HepG2 (cell line): Measurements from ENCODE around the gene CA14. TPM values are rescaled to one million over a fixed set of nuclear protein-coding genes. Genes with fewer than 3 reads are reported as not detected.

Experiments
- GATAD2A ChIP-seq: IDR thresholded peaks from 2 replicates; pipeline ENCODE4 v1.6.1; 2016
- KMT2A ChIP-seq: sonication (generic); formaldehyde crosslinking; IDR thresholded peaks from 2 replicates; pipeline ENCODE4 v1.4.0; 2020; ENCODE audit warnings: missing genetic modification reagents
- MTF2 ChIP-seq: sonication (generic); formaldehyde crosslinking; IDR thresholded peaks from 2 replicates; pipeline ENCODE4 v1.5.0; 2020; ENCODE audit warnings: missing genetic modification reagents, borderline replicate concordance
- NFE2L2 ChIP-seq: fragments of 150-350 bp; IDR thresholded peaks from 2 replicates; pipeline ENCODE4 v1.6.1; 2014; ENCODE audit warnings: low read length
- NFYB ChIP-seq: sonication (generic); formaldehyde crosslinking; IDR thresholded peaks from 2 replicates; pipeline ENCODE4 v1.4.0; 2020; ENCODE audit warnings: missing genetic modification reagents
- NR1H2 ChIP-seq: sonication (generic); formaldehyde crosslinking; IDR thresholded peaks from 2 replicates; pipeline ENCODE4 v1.8.1; 2022; ENCODE audit warnings: low read depth, missing genetic modification reagents, borderline replicate concordance
- RXRA ChIP-seq: sonication (generic); formaldehyde crosslinking; IDR thresholded peaks from 2 replicates; pipeline ENCODE4 v1.5.1; 2020; ENCODE audit warnings: missing genetic modification reagents
- SP5 ChIP-seq: IDR thresholded peaks from 2 replicates; pipeline ENCODE4 v1.6.1; 2016; ENCODE audit warnings: low read depth, borderline replicate concordance
- STAT5B ChIP-seq: sonication (generic); formaldehyde crosslinking; IDR thresholded peaks from 2 replicates; pipeline ENCODE4 v1.4.0; 2020; ENCODE audit warnings: missing genetic modification reagents
- TMF1 ChIP-seq: sonication (generic); formaldehyde crosslinking; IDR thresholded peaks from 2 replicates; pipeline ENCODE4 v1.8.1; 2022; ENCODE audit warnings: low read depth, missing genetic modification reagents
- YEATS2 ChIP-seq: sonication (generic); formaldehyde crosslinking; IDR thresholded peaks from 2 replicates; pipeline ENCODE4 v1.4.0; 2020; ENCODE audit warnings: missing genetic modification reagents, borderline replicate concordance
- YY1 ChIP-seq: IDR thresholded peaks from 2 replicates; pipeline ENCODE4 v1.6.1; 2011; ENCODE audit warnings: low read length, low read depth, moderate library complexity, mild to moderate bottlenecking; ENCODE audit not compliant: insufficient read depth, insufficient replicate concordance
- ZFP36L1 ChIP-seq: sonication (generic); formaldehyde crosslinking; IDR thresholded peaks from 2 replicates; pipeline ENCODE4 v1.8.0; 2022; ENCODE audit warnings: mild to moderate bottlenecking, missing genetic modification reagents, moderate library complexity
- ZKSCAN1 ChIP-seq: fragments of 150-350 bp; IDR thresholded peaks from 2 replicates; pipeline ENCODE4 v1.6.1; 2014; ENCODE audit warnings: low read length
- ZNF430 ChIP-seq: sonication (generic); formaldehyde crosslinking; IDR thresholded peaks from 2 replicates; pipeline ENCODE4 v1.9.0; 2021; ENCODE audit warnings: mild to moderate bottlenecking, missing genetic modification reagents
- ZNF564 ChIP-seq: sonication (generic); formaldehyde crosslinking; IDR thresholded peaks from 2 replicates; pipeline ENCODE4 v1.8.1; 2023; ENCODE audit warnings: mild to moderate bottlenecking, missing genetic modification reagents
- ZNF674 ChIP-seq: sonication (generic); formaldehyde crosslinking; IDR thresholded peaks from 2 replicates; pipeline ENCODE4 v1.5.0; 2020; ENCODE audit warnings: low read depth, mild to moderate bottlenecking, missing genetic modification reagents
- ZSCAN31 ChIP-seq: sonication (generic); formaldehyde crosslinking; IDR thresholded peaks from 2 replicates; pipeline ENCODE4 v1.5.0; 2020; ENCODE audit warnings: low read depth, mild to moderate bottlenecking, missing genetic modification reagents
- polyA plus RNA-seq, 8 experiments: library from polyadenylated mRNA; depleted of rRNA in 3 of 8; stranded (reverse) in 7 of 8; unstranded in 1 of 8; fragments of >200 nt; fragmentation: Illumina TruSeq in 4 of 8; extraction: Trizol in 4 of 8; gene quantifications; 2 replicates each; pipeline versions ENCODE4 v1.2.1 to v1.2.3, GENCODE V29; 2011 to 2016; ENCODE audit warnings: low read depth in 4 of 8, missing spikeins in 1 of 8, mixed read lengths in 1 of 8; ENCODE audit not compliant: insufficient read depth in 1 of 8
- total RNA-seq, 5 experiments: library from RNA; depleted of rRNA; stranded (reverse); fragments of >200 nt; fragmentation: Illumina TruSeq; extraction: Trizol; gene quantifications; 2 replicates each; pipeline ENCODE4 v1.2.3, GENCODE V29; 2016; ENCODE audit warnings: low read depth in 1 of 5
- TF ChIP-seq, protein P1 (sequence below): IDR thresholded peaks from 2 replicates; pipeline ENCODE4 v1.6.1; 2016; ENCODE audit warnings: low read depth, control low read depth
- TF ChIP-seq, protein P2 (sequence below): IDR thresholded peaks from 2 replicates; pipeline ENCODE4 v1.6.1; 2016; ENCODE audit warnings: low read depth, borderline replicate concordance
- TF ChIP-seq, protein P3 (sequence below): sonication (generic); formaldehyde crosslinking; IDR thresholded peaks from 2 replicates; pipeline ENCODE4 v1.5.0; 2020; ENCODE audit warnings: missing genetic modification reagents
- TF ChIP-seq, protein P4 (sequence below): sonication (generic); formaldehyde crosslinking; IDR thresholded peaks from 2 replicates; pipeline ENCODE4 v1.4.0; 2020; ENCODE audit warnings: missing genetic modification reagents; ENCODE audit errors: not compliant biosample characterization
- TF ChIP-seq, protein P5 (sequence below): sonication (generic); formaldehyde crosslinking; IDR thresholded peaks from 2 replicates; pipeline ENCODE4 v1.4.0; 2020; ENCODE audit warnings: missing genetic modification reagents
- TF ChIP-seq, protein P6 (sequence below): sonication (generic); formaldehyde crosslinking; IDR thresholded peaks from 2 replicates; pipeline ENCODE4 v1.4.0; 2020; ENCODE audit warnings: missing genetic modification reagents

CA14 gene
- total and polyA plus RNA-seq, 2 of the 13 experiments (the other 11 are each of a cell fraction or from before 2014, with no cell fraction given), result 2.4 to 8.5 TPM

DNA sequence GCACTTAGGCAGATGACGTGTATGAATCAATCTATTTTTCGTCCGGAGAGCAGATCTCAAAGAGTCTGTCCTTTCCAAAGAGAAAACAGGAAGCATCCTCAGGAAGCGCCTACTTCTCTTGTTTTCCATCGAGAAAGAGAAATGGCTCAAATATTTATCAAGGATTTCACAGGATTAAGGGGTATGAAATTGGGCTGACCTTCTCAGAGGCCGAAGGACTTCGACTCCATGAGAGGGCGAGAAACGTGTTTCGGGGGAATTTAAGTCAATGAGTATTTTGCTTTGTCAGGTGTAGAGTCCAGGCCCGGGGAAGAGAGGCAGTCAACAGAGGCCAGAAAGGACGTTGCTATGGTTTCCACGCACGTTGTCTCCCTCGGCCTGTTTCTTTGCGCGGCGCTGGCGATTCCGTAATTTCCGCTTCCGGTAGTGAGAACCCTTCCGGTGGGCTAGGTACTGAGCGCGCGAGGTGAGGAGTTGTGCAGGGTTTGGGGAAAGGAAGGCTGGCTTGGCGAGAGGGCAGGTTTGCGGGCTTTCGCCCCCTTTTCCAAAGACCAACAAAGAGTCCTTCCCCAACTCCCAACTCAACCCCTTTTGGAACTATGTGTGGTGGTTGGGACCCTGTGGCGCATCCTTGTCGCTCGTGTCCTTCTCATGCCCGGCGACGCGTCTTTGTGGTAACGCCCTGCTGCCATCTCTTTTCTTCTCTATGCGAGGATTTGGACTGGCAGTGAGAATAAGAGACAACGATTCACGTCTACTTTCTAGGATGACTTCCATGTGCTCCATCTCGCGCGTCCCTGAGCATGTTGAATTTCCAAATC lies 36.1 kb downstream of the CA14 start, which contains the start of gene MRPS21 (continued):
- TF ChIP-seq, protein P1, sequence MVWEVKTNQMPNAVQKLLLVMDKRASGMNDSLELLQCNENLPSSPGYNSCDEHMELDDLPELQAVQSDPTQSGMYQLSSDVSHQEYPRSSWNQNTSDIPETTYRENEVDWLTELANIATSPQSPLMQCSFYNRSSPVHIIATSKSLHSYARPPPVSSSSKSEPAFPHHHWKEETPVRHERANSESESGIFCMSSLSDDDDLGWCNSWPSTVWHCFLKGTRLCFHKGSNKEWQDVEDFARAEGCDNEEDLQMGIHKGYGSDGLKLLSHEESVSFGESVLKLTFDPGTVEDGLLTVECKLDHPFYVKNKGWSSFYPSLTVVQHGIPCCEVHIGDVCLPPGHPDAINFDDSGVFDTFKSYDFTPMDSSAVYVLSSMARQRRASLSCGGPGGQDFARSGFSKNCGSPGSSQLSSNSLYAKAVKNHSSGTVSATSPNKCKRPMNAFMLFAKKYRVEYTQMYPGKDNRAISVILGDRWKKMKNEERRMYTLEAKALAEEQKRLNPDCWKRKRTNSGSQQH, result peak; percentile 63; the same call in 1 of the 2 replicates
- TF ChIP-seq, protein P2, sequence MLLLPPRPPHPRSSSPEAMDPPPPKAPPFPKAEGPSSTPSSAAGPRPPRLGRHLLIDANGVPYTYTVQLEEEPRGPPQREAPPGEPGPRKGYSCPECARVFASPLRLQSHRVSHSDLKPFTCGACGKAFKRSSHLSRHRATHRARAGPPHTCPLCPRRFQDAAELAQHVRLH (CRISPR knock-in tag), result peak; percentile 90; the same call in 1 of the 2 replicates
- TF ChIP-seq, protein P3, sequence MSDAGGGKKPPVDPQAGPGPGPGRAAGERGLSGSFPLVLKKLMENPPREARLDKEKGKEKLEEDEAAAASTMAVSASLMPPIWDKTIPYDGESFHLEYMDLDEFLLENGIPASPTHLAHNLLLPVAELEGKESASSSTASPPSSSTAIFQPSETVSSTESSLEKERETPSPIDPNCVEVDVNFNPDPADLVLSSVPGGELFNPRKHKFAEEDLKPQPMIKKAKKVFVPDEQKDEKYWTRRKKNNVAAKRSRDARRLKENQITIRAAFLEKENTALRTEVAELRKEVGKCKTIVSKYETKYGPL (CRISPR knock-in tag), result no peak
- TF ChIP-seq, protein P4, sequence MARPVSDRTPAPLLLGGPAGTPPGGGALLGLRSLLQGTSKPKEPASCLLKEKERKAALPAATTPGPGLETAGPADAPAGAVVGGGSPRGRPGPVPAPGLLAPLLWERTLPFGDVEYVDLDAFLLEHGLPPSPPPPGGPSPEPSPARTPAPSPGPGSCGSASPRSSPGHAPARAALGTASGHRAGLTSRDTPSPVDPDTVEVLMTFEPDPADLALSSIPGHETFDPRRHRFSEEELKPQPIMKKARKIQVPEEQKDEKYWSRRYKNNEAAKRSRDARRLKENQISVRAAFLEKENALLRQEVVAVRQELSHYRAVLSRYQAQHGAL (CRISPR knock-in tag), result no peak
- TF ChIP-seq MTF2 (CRISPR knock-in tag) (no peak), NR1H2 (CRISPR knock-in tag) (no peak; the same call in 1 of the 2 replicates), SP5 (CRISPR knock-in tag) (no peak), NFE2L2 (peak; percentile 35; the same call in 1 of the 2 replicates), ZKSCAN1 (no peak), RXRA (peak; percentile 71), NFYB (CRISPR knock-in tag) (peak; percentile 39), ZSCAN31 (CRISPR knock-in tag) (peak; percentile 80), TMF1 (CRISPR knock-in tag) (0 out of 2 replicates have a peak, but pooled peaks have one; percentile 48), GATAD2A (CRISPR knock-in tag) (peak; percentile 49), YEATS2 (CRISPR knock-in tag) (peak; percentile 95), ZNF674 (no peak), ZFP36L1 (CRISPR knock-in tag) (no peak), YY1 (no peak), STAT5B (no peak), ZNF564 (CRISPR knock-in tag) (0 out of 2 replicates have a peak, but pooled peaks have one; percentile 44), ZNF430 (CRISPR knock-in tag) (peak; percentile 87), KMT2A (CRISPR knock-in tag) (peak; percentile 95)
- TF ChIP-seq, protein P5, sequence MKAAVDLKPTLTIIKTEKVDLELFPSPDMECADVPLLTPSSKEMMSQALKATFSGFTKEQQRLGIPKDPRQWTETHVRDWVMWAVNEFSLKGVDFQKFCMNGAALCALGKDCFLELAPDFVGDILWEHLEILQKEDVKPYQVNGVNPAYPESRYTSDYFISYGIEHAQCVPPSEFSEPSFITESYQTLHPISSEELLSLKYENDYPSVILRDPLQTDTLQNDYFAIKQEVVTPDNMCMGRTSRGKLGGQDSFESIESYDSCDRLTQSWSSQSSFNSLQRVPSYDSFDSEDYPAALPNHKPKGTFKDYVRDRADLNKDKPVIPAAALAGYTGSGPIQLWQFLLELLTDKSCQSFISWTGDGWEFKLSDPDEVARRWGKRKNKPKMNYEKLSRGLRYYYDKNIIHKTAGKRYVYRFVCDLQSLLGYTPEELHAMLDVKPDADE (CRISPR knock-in tag), result no peak
- TF ChIP-seq, protein P6, sequence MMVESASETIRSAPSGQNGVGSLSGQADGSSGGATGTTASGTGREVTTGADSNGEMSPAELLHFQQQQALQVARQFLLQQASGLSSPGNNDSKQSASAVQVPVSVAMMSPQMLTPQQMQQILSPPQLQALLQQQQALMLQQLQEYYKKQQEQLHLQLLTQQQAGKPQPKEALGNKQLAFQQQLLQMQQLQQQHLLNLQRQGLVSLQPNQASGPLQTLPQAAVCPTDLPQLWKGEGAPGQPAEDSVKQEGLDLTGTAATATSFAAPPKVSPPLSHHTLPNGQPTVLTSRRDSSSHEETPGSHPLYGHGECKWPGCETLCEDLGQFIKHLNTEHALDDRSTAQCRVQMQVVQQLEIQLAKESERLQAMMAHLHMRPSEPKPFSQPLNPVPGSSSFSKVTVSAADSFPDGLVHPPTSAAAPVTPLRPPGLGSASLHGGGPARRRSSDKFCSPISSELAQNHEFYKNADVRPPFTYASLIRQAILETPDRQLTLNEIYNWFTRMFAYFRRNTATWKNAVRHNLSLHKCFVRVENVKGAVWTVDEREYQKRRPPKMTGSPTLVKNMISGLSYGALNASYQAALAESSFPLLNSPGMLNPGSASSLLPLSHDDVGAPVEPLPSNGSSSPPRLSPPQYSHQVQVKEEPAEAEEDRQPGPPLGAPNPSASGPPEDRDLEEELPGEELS (CRISPR knock-in tag), result peak; percentile 56; the same call in 1 of the 2 replicates
